Type B pancreatic cell (in vitro differentiated cells): Measurements from ENCODE around the gene RFPL2. TPM values are rescaled to one million over a fixed set of nuclear protein-coding genes. Genes with fewer than 3 reads are reported as not detected.
"Not testable (repeated sequence)": the region's sequence is repeated elsewhere in the genome, so short reads cannot be mapped to it uniquely, and the experiment has no call there.

Experiments
- DNase-seq: peaks from one replicate; pipeline ENCODE4 v3.0.0; 2021; ENCODE audit warnings: mixed read lengths; ENCODE audit not compliant: unreplicated experiment; ENCODE audit errors: extremely low spot score
- H3K27ac Mint-ChIP-seq: 2 replicates; pipeline ENCODE4 v1.8.0; 2021; ENCODE audit warnings: mild to moderate bottlenecking, mixed read lengths
- H3K27me3 Mint-ChIP-seq: 2 replicates; pipeline ENCODE4 v1.8.0; 2021; ENCODE audit warnings: mixed read lengths
- H3K36me3 Mint-ChIP-seq: 2 replicates; pipeline ENCODE4 v1.8.0; 2021; ENCODE audit warnings: mixed read lengths
- H3K4me1 Mint-ChIP-seq: one replicate; pipeline ENCODE4 v1.8.0; 2021; ENCODE audit warnings: mixed read lengths; ENCODE audit not compliant: unreplicated experiment
- H3K4me3 Mint-ChIP-seq: 2 replicates; pipeline ENCODE4 v1.8.0; 2021; ENCODE audit warnings: mild to moderate bottlenecking, mixed read lengths
- H3K9me3 Mint-ChIP-seq: 2 replicates; pipeline ENCODE4 v1.8.0; 2021; ENCODE audit warnings: mixed read lengths
- CTCF ChIP-seq: fragments of 200-600 bp; sonication (generic); conservative IDR thresholded peaks from 2 replicates; pipeline ENCODE4 v1.5.0; 2021; ENCODE audit warnings: antibody characterized with exemption, mild to moderate bottlenecking
- total RNA-seq: library from RNA; stranded (reverse); gene quantifications from 2 replicates; pipeline ENCODE4 v1.2.1, GENCODE V29; 2021; ENCODE audit warnings: low replicate concordance

The RFPL2 gene
- total RNA-seq, 1 donor from 2014 or later, result 0.43 TPM

GRCh38 chr22:32202539-32203180, 2.2 kb downstream of the RFPL2 start:
- peak overlapping the region; percentile 51 for H3K27ac Mint-ChIP-seq
- H3K4me1 Mint-ChIP-seq, result peaks cover 13% of the 10 kb centered on the region
- no peak for DNase-seq
- peaks cover 58% of the 10 kb centered on the region for H3K27me3 Mint-ChIP-seq
- H3K36me3 Mint-ChIP-seq, result no peaks in the 10 kb centered on the region
- H3K9me3 Mint-ChIP-seq, result no peaks in the 10 kb centered on the region
- peak overlapping the region; percentile 58 for H3K4me3 Mint-ChIP-seq
- TF ChIP-seq CTCF, result peak; percentile 74

- TF ChIP-seq CTCF, result no peak
- H3K27me3 Mint-ChIP-seq, result peaks cover 60% of the 10 kb centered on the region
- H3K4me3 Mint-ChIP-seq, result peak overlapping the region; percentile 58
- no peak for DNase-seq
- no peaks in the 10 kb centered on the region for H3K9me3 Mint-ChIP-seq
- peak overlapping the region; percentile 51 for H3K27ac Mint-ChIP-seq
- no peaks in the 10 kb centered on the region for H3K36me3 Mint-ChIP-seq
- H3K4me1 Mint-ChIP-seq, result peaks cover 13% of the 10 kb centered on the region
Observed at GRCh38 chr22:32202161-32202538, 2.7 kb downstream of the RFPL2 start.

- Mint-ChIP-seq H3K36me3 (no peaks in the 10 kb centered on the region), H3K27ac (no peak overlapping the region), H3K4me1 (peaks cover 13% of the 10 kb centered on the region), H3K27me3 (peaks cover 67% of the 10 kb centered on the region), H3K4me3 (no peak overlapping the region), H3K9me3 (no peaks in the 10 kb centered on the region)
- DNase-seq, result no peak
- no peak for TF ChIP-seq CTCF
Observed at GRCh38 chr22:32200752-32201151, 4.1 kb downstream of the RFPL2 start.

GRCh38 chr22:32199961-32200360, 4.9 kb downstream of the RFPL2 start:
- Mint-ChIP-seq H3K27ac (no peak overlapping the region), H3K27me3 (peaks cover 66% of the 10 kb centered on the region)

GRCh38 chr22:32199341-32199740, 5.5 kb downstream of the RFPL2 start:
- no peak overlapping the region for H3K4me3 Mint-ChIP-seq
- H3K27ac Mint-ChIP-seq, result no peak overlapping the region
- peaks cover 62% of the 10 kb centered on the region for H3K27me3 Mint-ChIP-seq
- no peaks in the 10 kb centered on the region for H3K9me3 Mint-ChIP-seq
- H3K36me3 Mint-ChIP-seq, result no peaks in the 10 kb centered on the region
- TF ChIP-seq CTCF, result no peak
- DNase-seq, result no peak
- H3K4me1 Mint-ChIP-seq, result peaks cover 1% of the 10 kb centered on the region

More at GRCh38 chr22:32199961-32200360, 4.9 kb downstream of the RFPL2 start:
- DNase-seq, result no peak
- Mint-ChIP-seq H3K36me3 (no peaks in the 10 kb centered on the region), H3K4me3 (no peak overlapping the region), H3K9me3 (no peaks in the 10 kb centered on the region), H3K4me1 (peaks cover 8% of the 10 kb centered on the region)
- no peak for TF ChIP-seq CTCF

- not testable (repeated sequence) for H3K4me1 Mint-ChIP-seq, H3K36me3 Mint-ChIP-seq, H3K9me3 Mint-ChIP-seq, H3K4me3 Mint-ChIP-seq, H3K27ac Mint-ChIP-seq, DNase-seq
- H3K27me3 Mint-ChIP-seq, result peaks cover 50% of the 10 kb centered on the region
Observed at GRCh38 chr22:32197553-32198226, 7.2 kb downstream of the RFPL2 start.

- not testable (repeated sequence) for H3K36me3 Mint-ChIP-seq, H3K27ac Mint-ChIP-seq, H3K4me3 Mint-ChIP-seq, H3K4me1 Mint-ChIP-seq, H3K9me3 Mint-ChIP-seq, DNase-seq
- peaks cover 56% of the 10 kb centered on the region for H3K27me3 Mint-ChIP-seq
Observed at GRCh38 chr22:32195900-32196299, 9.0 kb downstream of the RFPL2 start.

GRCh38 chr22:32193346-32193745, 11.5 kb downstream of the RFPL2 start:
- not testable (repeated sequence) for H3K27ac Mint-ChIP-seq, H3K4me3 Mint-ChIP-seq, H3K4me1 Mint-ChIP-seq, H3K9me3 Mint-ChIP-seq, H3K36me3 Mint-ChIP-seq
- peak; percentile 47 for DNase-seq
- H3K27me3 Mint-ChIP-seq, result peaks cover 51% of the 10 kb centered on the region

GRCh38 chr22:32191021-32191420, 13.9 kb downstream of the RFPL2 start:
- DNase-seq, result peak; percentile 6
- H3K4me3 Mint-ChIP-seq, H3K36me3 Mint-ChIP-seq, H3K9me3 Mint-ChIP-seq, H3K4me1 Mint-ChIP-seq, H3K27ac Mint-ChIP-seq: not testable (repeated sequence)
- peaks cover 43% of the 10 kb centered on the region for H3K27me3 Mint-ChIP-seq
